Fibroblast of upper back skin (primary cell): ENCODE results near the gene PPM1H.

Experiments
- DNase-seq: peaks from one replicate; pipeline ENCODE4 v3.0.0-alpha.2; 2013

The PPM1H gene

GRCh38 chr12:62726471-62726980 lies 208.4 kb downstream of the PPM1H start:
- DNase-seq, result no peak

GRCh38 chr12:62725781-62726180 lies 209.2 kb downstream of the PPM1H start:
- DNase-seq, result no peak

- DNase-seq, result peak; percentile 99
Measured at GRCh38 chr12:62724947-62725451, 210.0 kb downstream of the PPM1H start.

GRCh38 chr12:62724285-62724684 lies 210.7 kb downstream of the PPM1H start:
- DNase-seq, result no peak

- no peak for DNase-seq
Measured at GRCh38 chr12:62722971-62723680, 211.8 kb downstream of the PPM1H start.

- DNase-seq, result peak; percentile 83
Measured at GRCh38 chr12:62720661-62721330, 214.2 kb downstream of the PPM1H start.

GRCh38 chr12:62720025-62720424 lies 214.9 kb downstream of the PPM1H start:
- DNase-seq, result no peak

GRCh38 chr12:62718762-62719426 lies 216.1 kb downstream of the PPM1H start:
- no peak for DNase-seq

- DNase-seq, result no peak
Measured at GRCh38 chr12:62717643-62718042, 217.3 kb downstream of the PPM1H start.

GRCh38 chr12:62716866-62717525 lies 218.0 kb downstream of the PPM1H start:
- no peak for DNase-seq

GRCh38 chr12:62716037-62716436 lies 218.9 kb downstream of the PPM1H start:
- DNase-seq, result no peak

GRCh38 chr12:62714774-62715721 lies 219.9 kb downstream of the PPM1H start:
- no peak for DNase-seq

- DNase-seq, result no peak
Measured at GRCh38 chr12:62714181-62714773, 220.7 kb downstream of the PPM1H start.

- no peak for DNase-seq
Measured at GRCh38 chr12:62713723-62714122, 221.2 kb downstream of the PPM1H start.

GRCh38 chr12:62712681-62713573 lies 222.0 kb downstream of the PPM1H start:
- DNase-seq, result no peak

- DNase-seq, result peak; percentile 94
Measured at GRCh38 chr12:62711631-62712241, 223.2 kb downstream of the PPM1H start.

GRCh38 chr12:62709311-62709710 lies 225.6 kb downstream of the PPM1H start:
- peak; percentile 46 for DNase-seq

- no peak for DNase-seq
Measured at GRCh38 chr12:62707939-62708338, 227.0 kb downstream of the PPM1H start.

GRCh38 chr12:62705846-62706245 lies 229.1 kb downstream of the PPM1H start:
- DNase-seq, result no peak

GRCh38 chr12:62703011-62703380 lies 232.0 kb downstream of the PPM1H start:
- DNase-seq, result peak; percentile 85
